Memory B cell (primary cell): ENCODE results near the gene LYRM4.
A peak's percentile ranks its signal among the peaks of the same experiment; 100 is the strongest.

Source experiments
- ATAC-seq: fragments of 150-1000 bp; cut with Tn5 transposase; 2 replicates; pipeline ENCODE4 v1.10.0; 2021; ENCODE audit warnings: low read depth, mild to moderate bottlenecking, moderate library complexity
- DNase-seq, 2 donors: peaks; one replicate each; pipeline ENCODE4 v3.0.0; 2022; ENCODE audit warnings: low spot score in 2 of 2
- H3K27ac Mint-ChIP-seq: one replicate; pipeline ENCODE4 v1.8.0; 2022; ENCODE audit warnings: mild to moderate bottlenecking, moderate library complexity, mixed read lengths
- H3K27me3 Mint-ChIP-seq: one replicate; pipeline ENCODE4 v1.8.0; 2022; ENCODE audit warnings: mixed read lengths
- H3K36me3 Mint-ChIP-seq: one replicate; pipeline ENCODE4 v1.8.0; 2022; ENCODE audit warnings: mild to moderate bottlenecking, mixed read lengths
- H3K4me1 Mint-ChIP-seq: one replicate; pipeline ENCODE4 v1.8.0; 2022; ENCODE audit warnings: mixed read lengths
- H3K4me3 Mint-ChIP-seq: one replicate; pipeline ENCODE4 v1.8.0; 2022; ENCODE audit warnings: mild to moderate bottlenecking, moderate library complexity, mixed read lengths
- H3K9me3 Mint-ChIP-seq: one replicate; pipeline ENCODE4 v1.8.0; 2022; ENCODE audit warnings: mixed read lengths

Gene LYRM4

GRCh38 chr6:5156627-5157026, 104.1 kb downstream of the LYRM4 start:
- H3K36me3 Mint-ChIP-seq, result no peaks in the 10 kb centered on the region
- H3K4me1 Mint-ChIP-seq, result peaks cover 2% of the 10 kb centered on the region
- no peaks in the 10 kb centered on the region for H3K9me3 Mint-ChIP-seq
- no peak overlapping the region for H3K4me3 Mint-ChIP-seq
- DNase-seq (no peak), ATAC-seq (no peak)
- H3K27me3 Mint-ChIP-seq, result no peaks in the 10 kb centered on the region
- no peak overlapping the region for H3K27ac Mint-ChIP-seq

- Mint-ChIP-seq H3K4me3 (no peak overlapping the region), H3K27ac (no peak overlapping the region), H3K27me3 (no peaks in the 10 kb centered on the region), H3K4me1 (peaks cover 2% of the 10 kb centered on the region), H3K9me3 (no peaks in the 10 kb centered on the region), H3K36me3 (no peaks in the 10 kb centered on the region)
- DNase-seq, result no peak
- no peak for ATAC-seq
Measured at GRCh38 chr6:5155906-5156305, 104.8 kb downstream of the LYRM4 start.

GRCh38 chr6:5153186-5153585, 107.6 kb downstream of the LYRM4 start:
- H3K27ac Mint-ChIP-seq, result no peak overlapping the region
- no peaks in the 10 kb centered on the region for H3K36me3 Mint-ChIP-seq
- no peaks in the 10 kb centered on the region for H3K27me3 Mint-ChIP-seq
- H3K4me1 Mint-ChIP-seq, result peaks cover 2% of the 10 kb centered on the region
- DNase-seq (no peak), ATAC-seq (no peak)
- H3K4me3 Mint-ChIP-seq, result no peak overlapping the region
- no peaks in the 10 kb centered on the region for H3K9me3 Mint-ChIP-seq

GRCh38 chr6:5152460-5152859, 108.3 kb downstream of the LYRM4 start:
- Mint-ChIP-seq H3K4me3 (no peak overlapping the region), H3K36me3 (no peaks in the 10 kb centered on the region), H3K27ac (no peak overlapping the region), H3K4me1 (no peaks in the 10 kb centered on the region), H3K27me3 (no peaks in the 10 kb centered on the region), H3K9me3 (no peaks in the 10 kb centered on the region)
- no peak for DNase-seq
- no peak for ATAC-seq

- Mint-ChIP-seq H3K27ac (no peak overlapping the region), H3K4me1 (no peaks in the 10 kb centered on the region), H3K4me3 (no peak overlapping the region), H3K27me3 (no peaks in the 10 kb centered on the region), H3K36me3 (no peaks in the 10 kb centered on the region), H3K9me3 (no peaks in the 10 kb centered on the region)
- DNase-seq, result no peak
- ATAC-seq, result no peak
Measured at GRCh38 chr6:5151955-5152401, 108.8 kb downstream of the LYRM4 start.

- Mint-ChIP-seq H3K9me3 (no peaks in the 10 kb centered on the region), H3K4me3 (no peak overlapping the region), H3K27ac (no peak overlapping the region), H3K27me3 (no peaks in the 10 kb centered on the region), H3K4me1 (no peaks in the 10 kb centered on the region), H3K36me3 (no peaks in the 10 kb centered on the region)
- ATAC-seq (no peak), DNase-seq (no peak)
Measured at GRCh38 chr6:5151360-5151954, 109.3 kb downstream of the LYRM4 start.

- DNase-seq, result no peak
- ATAC-seq, result no peak
- H3K4me3 Mint-ChIP-seq, result no peak overlapping the region
- no peak overlapping the region for H3K27ac Mint-ChIP-seq
- H3K9me3 Mint-ChIP-seq, result no peaks in the 10 kb centered on the region
- no peaks in the 10 kb centered on the region for H3K27me3 Mint-ChIP-seq
- no peaks in the 10 kb centered on the region for H3K36me3 Mint-ChIP-seq
- H3K4me1 Mint-ChIP-seq, result no peaks in the 10 kb centered on the region
Measured at GRCh38 chr6:5150551-5151075, 110.1 kb downstream of the LYRM4 start.

- H3K27me3 Mint-ChIP-seq, result no peaks in the 10 kb centered on the region
- no peak for ATAC-seq
- no peak overlapping the region for H3K4me3 Mint-ChIP-seq
- no peaks in the 10 kb centered on the region for H3K9me3 Mint-ChIP-seq
- no peak for DNase-seq
- H3K4me1 Mint-ChIP-seq, result no peaks in the 10 kb centered on the region
- no peaks in the 10 kb centered on the region for H3K36me3 Mint-ChIP-seq
- H3K27ac Mint-ChIP-seq, result no peak overlapping the region
Measured at GRCh38 chr6:5149891-5150290, 110.9 kb downstream of the LYRM4 start.

GRCh38 chr6:5149159-5149704, 111.5 kb downstream of the LYRM4 start:
- Mint-ChIP-seq H3K27ac (no peak overlapping the region), H3K4me3 (no peak overlapping the region), H3K4me1 (no peaks in the 10 kb centered on the region), H3K27me3 (no peaks in the 10 kb centered on the region), H3K36me3 (no peaks in the 10 kb centered on the region), H3K9me3 (no peaks in the 10 kb centered on the region)
- no peak for DNase-seq
- no peak for ATAC-seq

GRCh38 chr6:5146398-5146797, 114.4 kb downstream of the LYRM4 start:
- no peak overlapping the region for H3K27ac Mint-ChIP-seq
- ATAC-seq (no peak), DNase-seq (no peak)
- H3K27me3 Mint-ChIP-seq, result no peaks in the 10 kb centered on the region
- H3K9me3 Mint-ChIP-seq, result no peaks in the 10 kb centered on the region
- H3K36me3 Mint-ChIP-seq, result no peaks in the 10 kb centered on the region
- no peaks in the 10 kb centered on the region for H3K4me1 Mint-ChIP-seq
- no peak overlapping the region for H3K4me3 Mint-ChIP-seq

- peaks cover 8% of the 10 kb centered on the region for H3K4me1 Mint-ChIP-seq
- H3K36me3 Mint-ChIP-seq, result no peaks in the 10 kb centered on the region
- H3K27ac Mint-ChIP-seq, result no peak overlapping the region
- ATAC-seq, result peak; percentile 74
- H3K9me3 Mint-ChIP-seq, result no peaks in the 10 kb centered on the region
- peak; percentile 79 to 82 for DNase-seq
- H3K4me3 Mint-ChIP-seq, result no peak overlapping the region
- H3K27me3 Mint-ChIP-seq, result no peaks in the 10 kb centered on the region
Measured at GRCh38 chr6:5143634-5144311, 117.0 kb downstream of the LYRM4 start.

- no peak for DNase-seq
- ATAC-seq, result no peak
- Mint-ChIP-seq H3K4me1 (peaks cover 8% of the 10 kb centered on the region), H3K27me3 (no peaks in the 10 kb centered on the region), H3K4me3 (no peak overlapping the region), H3K9me3 (no peaks in the 10 kb centered on the region), H3K36me3 (no peaks in the 10 kb centered on the region), H3K27ac (no peak overlapping the region)
Measured at GRCh38 chr6:5142915-5143314, 117.8 kb downstream of the LYRM4 start.

GRCh38 chr6:5142131-5142530, 118.6 kb downstream of the LYRM4 start:
- ATAC-seq, result no peak
- Mint-ChIP-seq H3K9me3 (no peaks in the 10 kb centered on the region), H3K36me3 (no peaks in the 10 kb centered on the region), H3K4me3 (no peak overlapping the region), H3K27me3 (no peaks in the 10 kb centered on the region), H3K27ac (no peak overlapping the region), H3K4me1 (peaks cover 8% of the 10 kb centered on the region)
- DNase-seq, result no peak

GRCh38 chr6:5141046-5141445, 119.7 kb downstream of the LYRM4 start:
- H3K27ac Mint-ChIP-seq, result peak overlapping the region; percentile 81
- peak overlapping the region; percentile 82 for H3K4me3 Mint-ChIP-seq
- DNase-seq, result no peak
- no peak for ATAC-seq
- H3K36me3 Mint-ChIP-seq, result no peaks in the 10 kb centered on the region
- peaks cover 8% of the 10 kb centered on the region for H3K4me1 Mint-ChIP-seq
- no peaks in the 10 kb centered on the region for H3K27me3 Mint-ChIP-seq
- no peaks in the 10 kb centered on the region for H3K9me3 Mint-ChIP-seq
